B cell (primary cell): ENCODE data around the gene GLB1L2. TPM values are rescaled to one million over a fixed set of nuclear protein-coding genes. Genes with fewer than 3 reads are reported as not detected.

Source experiments
- ATAC-seq: fragments of 200-7000 bp; cut with Tn5 transposase; one replicate; pipeline ENCODE4 v1.10.0; 2021; ENCODE audit warnings: low read depth, mild to moderate bottlenecking, moderate number of reproducible peaks, moderate library complexity
- CTCF ChIA-PET: fragments of 350-600 bp; sonication (Branson Sonifier 250); formaldehyde crosslinking; loops from one replicate; lab custom pipeline; 2021; ENCODE audit warnings: antibody characterized with exemption, inconsistent platforms; lab: Charles Lee
- POLR2A ChIA-PET: fragments of 350-600 bp; sonication (Branson Sonifier 250); formaldehyde crosslinking; loops from one replicate; lab custom pipeline; 2021; ENCODE audit warnings: antibody characterized with exemption; lab: Charles Lee
- DNase-seq: peaks from one replicate; pipeline ENCODE4 v3.0.0; 2013
- H2AFZ ChIP-seq: 2 replicates; pipeline ENCODE4 v1.6.1; 2012; ENCODE audit warnings: mild to moderate bottlenecking, low read depth, low read length; ENCODE audit not compliant: insufficient read depth, poor library complexity, severe bottlenecking
- H3K27ac ChIP-seq, 2 donors: 1 replicate in 1 of 2; 2 replicates in 1 of 2; pipeline ENCODE4 v1.5.1; 2012 to 2013; ENCODE audit warnings: low read length in 2 of 2, mild to moderate bottlenecking in 2 of 2, moderate library complexity in 1 of 2
- H3K27me3 ChIP-seq, 4 experiments: fragments of 200-600 bp in 1 of 4; sonication (generic) in 1 of 4; replicated peaks in 1 of 4; 1 replicate in 2 of 4; 2 replicates in 2 of 4; pipeline versions ENCODE4 v1.6.1 to v1.7.0; 2013 to 2016; ENCODE audit warnings: low read length in 3 of 4, mild to moderate bottlenecking in 2 of 4, mixed read lengths in 1 of 4, moderate library complexity in 1 of 4; ENCODE audit not compliant: insufficient read depth in 4 of 4, control insufficient read depth in 3 of 4; ENCODE audit errors: control extremely low read depth in 1 of 4
- H3K36me3 ChIP-seq, 2 experiments: replicated peaks in 1 of 2; 1 replicate in 1 of 2; 2 replicates in 1 of 2; pipeline versions ENCODE4 v1.6.1 to v1.7.1; 2013; ENCODE audit warnings: low read length in 1 of 2; ENCODE audit not compliant: insufficient read depth in 2 of 2, control insufficient read depth in 1 of 2; ENCODE audit errors: control extremely low read depth in 1 of 2, extremely low read depth in 1 of 2
- H3K4me1 ChIP-seq, 2 donors: fragments of 200-600 bp in 1 of 2; sonication (generic) in 1 of 2; 1 replicate in 1 of 2; 2 replicates in 1 of 2; pipeline versions ENCODE4 v1.5.1 to v1.6.1; 2013 to 2017; ENCODE audit warnings: low read length in 2 of 2; ENCODE audit not compliant: control insufficient read depth in 2 of 2, insufficient read depth in 2 of 2
- H3K4me2 ChIP-seq: replicated peaks from 2 replicates; pipeline ENCODE3; 2012; ENCODE audit warnings: mild to moderate bottlenecking, low read depth, low read length; ENCODE audit not compliant: poor library complexity, severe bottlenecking
- H3K4me3 ChIP-seq, 5 experiments: fragments of 200-600 bp in 1 of 5; sonication (generic) in 1 of 5; 1 replicate in 3 of 5; 2 replicates in 2 of 5; pipeline versions ENCODE4 v1.5.1 to v1.7.0; 2011 to 2016; ENCODE audit warnings: low read length in 4 of 5, mild to moderate bottlenecking in 4 of 5, low read depth in 2 of 5, control low read depth in 1 of 5, moderate library complexity in 1 of 5; ENCODE audit not compliant: insufficient read depth in 1 of 5; ENCODE audit errors: control extremely low read depth in 1 of 5, extremely low read depth in 1 of 5
- H3K79me2 ChIP-seq: fragments of 200-600 bp; sonication (generic); one replicate; pipeline ENCODE4 v1.6.0; 2016; ENCODE audit warnings: low read length; ENCODE audit not compliant: control insufficient read depth, insufficient read depth
- H3K9ac ChIP-seq: fragments of 200-600 bp; sonication (generic); 2 replicates; pipeline ENCODE4 v1.6.1; 2017; ENCODE audit warnings: mild to moderate bottlenecking, low read length, moderate library complexity
- H3K9me3 ChIP-seq, 3 donors: one replicate each; pipeline versions ENCODE4 v1.6.1 to v1.7.1; 2013; ENCODE audit warnings: low read length in 2 of 3; ENCODE audit not compliant: control insufficient read depth in 2 of 3, insufficient read depth in 1 of 3; ENCODE audit errors: control extremely low read depth in 1 of 3
- H4K20me1 ChIP-seq: 2 replicates; pipeline ENCODE4 v1.6.0; 2012; ENCODE audit warnings: mild to moderate bottlenecking, low read length; ENCODE audit not compliant: insufficient read depth, control insufficient read depth, poor library complexity, severe bottlenecking
- H3K27ac Mint-ChIP-seq: one replicate; pipeline ENCODE4 v1.8.0; 2021; ENCODE audit warnings: mixed read lengths
- H3K27me3 Mint-ChIP-seq: one replicate; pipeline ENCODE4 v1.8.0; 2021; ENCODE audit warnings: mixed read lengths
- H3K4me1 Mint-ChIP-seq: one replicate; pipeline ENCODE4 v1.8.0; 2021; ENCODE audit warnings: mixed read lengths
- H3K4me3 Mint-ChIP-seq: one replicate; pipeline ENCODE4 v1.8.0; 2021; ENCODE audit warnings: mixed read lengths
- H3K9me3 Mint-ChIP-seq: one replicate; pipeline ENCODE4 v1.8.0; 2022; ENCODE audit warnings: mixed read lengths; ENCODE audit not compliant: insufficient read depth
- CTCF ChIP-seq: fragments of 200-600 bp; IDR thresholded peaks from one replicate; pipeline ENCODE4 v1.8.0; 2022; ENCODE audit warnings: antibody characterized with exemption, mild to moderate bottlenecking
- EZH2 ChIP-seq: IDR thresholded peaks from 2 replicates; pipeline ENCODE4 v1.6.1; 2012; ENCODE audit warnings: borderline replicate concordance, low read depth, mild to moderate bottlenecking, moderate library complexity, low read length; ENCODE audit not compliant: insufficient read depth, poor library complexity, severe bottlenecking
- WGBS: methylation state at CpG from one replicate; pipeline ENCODE4 v1.1.5; 2013; ENCODE audit warnings: missing lambda C conversion rate; ENCODE audit not compliant: insufficient coverage; 5-methylcytosine and 5-hydroxymethylcytosine counted together
- intact Hi-C: fragments of 100-400 bp; cut with micrococcal nuclease; formaldehyde crosslinking; loops from one replicate; pipeline ENCODE4 v1.10.0; 2022
- polyA plus RNA-seq: library from polyadenylated mRNA; depleted of rRNA; stranded (reverse); fragments of >200 nt; gene quantifications from 2 replicates; pipeline ENCODE4 v1.2.3, GENCODE V29; 2012
- total RNA-seq, 2 donors: library from RNA; stranded (reverse); fragments of 120-200 nt in 1 of 2; gene quantifications; 1 replicate in 1 of 2; 2 replicates in 1 of 2; pipeline versions ENCODE4 v1.2.3 to v1.2.4, GENCODE V29; 2013 to 2022

GLB1L2 gene
- total and polyA plus RNA-seq, 2 donors (not counting 1 experiment from before 2014, with no cell fraction given): 0.31 to 0.44 TPM

- Histone ChIP-seq H3K27ac (no peak overlapping the region), H3K36me3 (no peaks in the 10 kb centered on the region), H3K9me3 (peaks cover 0 to 9% (median 0%) of the 10 kb centered on the region in 3 donors), H4K20me1 (no peaks in the 10 kb centered on the region), H2AFZ (no peak overlapping the region), H3K79me2 (no peaks in the 10 kb centered on the region), H3K4me1 (peaks cover 15 to 24% of the 10 kb centered on the region in 2 donors), H3K4me3 (no peak overlapping the region), H3K27me3 (peaks cover 0 to 46% (median 18%) of the 10 kb centered on the region in 4 experiments), H3K9ac (peak overlapping the region; percentile 19), H3K4me2 (peak overlapping the region; percentile 65)
- ATAC-seq (no peak), DNase-seq (no peak)
- intact Hi-C loops: no loop called here
- TF ChIP-seq EZH2: no peak
- no peak for TF ChIP-seq CTCF
- Mint-ChIP-seq H3K9me3 (no peaks in the 10 kb centered on the region), H3K27ac (no peak overlapping the region), H3K27me3 (peaks cover 53% of the 10 kb centered on the region), H3K4me1 (peaks cover 29% of the 10 kb centered on the region), H3K4me3 (peak overlapping the region; percentile 40)
- 100% methylated on average over 3 of the region's 5 CpGs for WGBS
- POLR2A ChIA-PET: no interaction called here
- CTCF ChIA-PET: no interaction called here
Observed at GRCh38 chr11:134410766-134411165, 79.0 kb downstream of the GLB1L2 start.

GRCh38 chr11:134412203-134413042 lies 80.6 kb downstream of the GLB1L2 start, which contains the start of gene B3GAT1:
Gene B3GAT1 (minus strand): TSS chr11:134412242. CDS start chr11:134387659, 24,583 bp downstream.
- Histone ChIP-seq H2AFZ (no peak within 1 kb of the TSS), H3K36me3 (no peaks in the 10 kb centered on the region), H4K20me1 (no peaks in the 10 kb centered on the region), H3K27ac (no peak within 1 kb of the TSS), H3K27me3 (peaks cover 0 to 46% (median 18%) of the 10 kb centered on the region in 4 experiments), H3K79me2 (no peaks in the 10 kb centered on the region), H3K9ac (peak within 1 kb of the TSS; percentile 19), H3K4me3 (peak within 1 kb of the TSS in 1 of 5 experiments; percentile 11), H3K4me2 (peak within 1 kb of the TSS; percentile 65), H3K9me3 (peaks cover 0 to 9% (median 0%) of the 10 kb centered on the region in 3 donors), H3K4me1 (peaks cover 15 to 24% of the 10 kb centered on the region in 2 donors)
- WGBS: 2% methylated on average over 59 of the region's 94 CpGs
- ChIA-PET CTCF (no interaction called here), POLR2A (no interaction called here)
- ATAC-seq: no peak
- no peaks in the 10 kb centered on the region for H3K9me3 Mint-ChIP-seq
- H3K27ac Mint-ChIP-seq: no peak within 1 kb of the TSS
- DNase-seq: no peak
- intact Hi-C loops: no loop called here
- H3K4me1 Mint-ChIP-seq: peaks cover 29% of the 10 kb centered on the region
- peak within 1 kb of the TSS; percentile 62 for H3K4me3 Mint-ChIP-seq
- peaks cover 52% of the 10 kb centered on the region for H3K27me3 Mint-ChIP-seq
- TF ChIP-seq CTCF (no peak), EZH2 (no peak)
